SK-N-SH (cell line): Measurements from ENCODE around the gene FCER2. TPM values are rescaled to one million over a fixed set of nuclear protein-coding genes. Genes with fewer than 3 reads are reported as not detected.

Source experiments
- CTCF ChIA-PET: fragments of 300-600, 350-600 bp; formaldehyde crosslinking; extraction: SDS; loops from one replicate; lab custom pipeline; 2021; lab: Yijun Ruan, JAX
- POLR2A ChIA-PET: fragments of 350-600 bp; sonication (Branson Sonifier 250); formaldehyde crosslinking; extraction: SDS; loops from one replicate; lab custom pipeline; 2020; ENCODE audit warnings: antibody characterized with exemption, inconsistent platforms; lab: Yijun Ruan, JAX
- DNase-seq: peaks from one replicate; pipeline ENCODE4 v3.0.0; 2012
- H2AFZ ChIP-seq: fragments of 200-600 bp; sonication (generic); 2 replicates; pipeline ENCODE4 v1.8.1; 2016; ENCODE audit warnings: antibody characterized with exemption, mild to moderate bottlenecking, low read depth
- H3F3A ChIP-seq: fragments of 200-600 bp; sonication (generic); replicated peaks from 2 replicates; pipeline ENCODE3; 2016; ENCODE audit warnings: antibody characterized with exemption, mild to moderate bottlenecking; ENCODE audit not compliant: insufficient read depth
- H3K27ac ChIP-seq, 2 experiments: fragments of 200-500 bp in 1 of 2; fragments of 200-600 bp in 1 of 2; sonication (Bioruptor generic) in 1 of 2; sonication (generic), shearing (Covaris generic) in 1 of 2; 2 replicates each; pipeline versions ENCODE4 v1.5.1 to v1.6.1; 2014 to 2016; ENCODE audit warnings: low read depth in 2 of 2, inconsistent platforms in 1 of 2, low read length in 1 of 2, mild to moderate bottlenecking in 1 of 2, mixed read lengths in 1 of 2
- H3K27me3 ChIP-seq: fragments of 200-600 bp; sonication (generic), shearing (Covaris generic); 2 replicates; pipeline ENCODE4 v1.6.1; 2016; ENCODE audit warnings: mixed run types; ENCODE audit not compliant: insufficient read depth
- H3K36me3 ChIP-seq, 2 experiments: fragments of 200-500 bp in 1 of 2; fragments of 200-600 bp in 1 of 2; sonication (Bioruptor generic) in 1 of 2; sonication (generic) in 1 of 2; replicated peaks in 1 of 2; 2 replicates each; pipeline versions ENCODE3 to v1.5.1; 2014 to 2016; ENCODE audit warnings: low read length in 1 of 2, mild to moderate bottlenecking in 1 of 2; ENCODE audit not compliant: insufficient read depth in 2 of 2, control insufficient read depth in 1 of 2
- H3K4me1 ChIP-seq, 2 experiments: fragments of 200-500 bp in 1 of 2; fragments of 200-600 bp in 1 of 2; sonication (Bioruptor generic) in 1 of 2; sonication (generic), shearing (Covaris generic) in 1 of 2; 2 replicates each; pipeline versions ENCODE4 v1.5.1 to v1.6.1; 2014 to 2016; ENCODE audit warnings: low read depth in 1 of 2, low read length in 1 of 2, mixed run types in 1 of 2; ENCODE audit not compliant: insufficient read depth in 2 of 2, control insufficient read depth in 1 of 2
- H3K4me2 ChIP-seq: fragments of 200-600 bp; sonication (generic), shearing (Covaris generic); 2 replicates; pipeline ENCODE4 v1.6.1; 2017; ENCODE audit warnings: mixed run types
- H3K4me3 ChIP-seq, 2 experiments: fragments of 200-500 bp in 1 of 2; fragments of 200-600 bp in 1 of 2; sonication (Bioruptor generic) in 1 of 2; sonication (generic), shearing (Covaris generic) in 1 of 2; 2 replicates each; pipeline versions ENCODE4 v1.5.1 to v1.8.1; 2014 to 2016; ENCODE audit warnings: low read depth in 2 of 2, inconsistent platforms in 1 of 2, low read length in 1 of 2, mild to moderate bottlenecking in 1 of 2, mixed read lengths in 1 of 2, moderate library complexity in 1 of 2
- H3K79me2 ChIP-seq: fragments of 200-600 bp; sonication (generic); 2 replicates; pipeline ENCODE4 v1.8.1; 2017; ENCODE audit warnings: mild to moderate bottlenecking; ENCODE audit not compliant: insufficient read depth
- H3K9ac ChIP-seq: fragments of 200-600 bp; sonication (generic); 2 replicates; pipeline ENCODE4 v1.6.1; 2017; ENCODE audit warnings: mixed run types
- H3K9me2 ChIP-seq: fragments of 200-600 bp; sonication (generic); 2 replicates; pipeline ENCODE4 v1.6.1; 2017; ENCODE audit warnings: mixed run types
- H3K9me3 ChIP-seq: fragments of 200-600 bp; sonication (generic); 2 replicates; pipeline ENCODE4 v1.6.1; 2017; ENCODE audit warnings: mixed run types, mild to moderate bottlenecking, moderate library complexity
- H4K20me1 ChIP-seq: fragments of 200-600 bp; sonication (generic); 2 replicates; pipeline ENCODE4 v1.6.1; 2017; ENCODE audit warnings: mild to moderate bottlenecking, mixed run types; ENCODE audit not compliant: insufficient read depth
- CHD2 ChIP-seq: fragments of 150-350 bp; IDR thresholded peaks from 2 replicates; pipeline ENCODE4 v1.6.1; 2018; ENCODE audit warnings: low read length; ENCODE audit not compliant: partially characterized antibody
- EP300 ChIP-seq, 2 experiments: IDR thresholded peaks; 2 replicates each; pipeline versions ENCODE4 v1.4.0 to v1.6.1; 2012; ENCODE audit warnings: borderline replicate concordance in 1 of 2, low read depth in 1 of 2, low read length in 1 of 2
- EZH2phosphoT487 ChIP-seq: fragments of 200-600 bp; sonication (generic); IDR thresholded peaks from 2 replicates; pipeline ENCODE4 v1.6.1; 2017; ENCODE audit warnings: low read depth, mixed run types, mild to moderate bottlenecking, antibody characterized with exemption, moderate library complexity, borderline replicate concordance
- FOSL2 ChIP-seq: IDR thresholded peaks from 2 replicates; pipeline ENCODE4 v1.4.0; 2012; ENCODE audit warnings: low read depth, mild to moderate bottlenecking, moderate library complexity, borderline replicate concordance
- FOXM1 ChIP-seq: IDR thresholded peaks from 2 replicates; pipeline ENCODE4 v1.4.0; 2012; ENCODE audit warnings: low read depth, mild to moderate bottlenecking
- JUND ChIP-seq: IDR thresholded peaks from 2 replicates; pipeline ENCODE4 v1.4.0; 2012
- NFIC ChIP-seq: IDR thresholded peaks from 2 replicates; pipeline ENCODE4 v1.4.0; 2012; ENCODE audit warnings: borderline replicate concordance
- NRF1 ChIP-seq: IDR thresholded peaks from 2 replicates; pipeline ENCODE4 v1.6.1; 2012; ENCODE audit warnings: low read depth, mild to moderate bottlenecking, low read length
- POLR2AphosphoS5 ChIP-seq: IDR thresholded peaks from 2 replicates; pipeline ENCODE4 v1.6.1; 2012; ENCODE audit warnings: low read depth, low read length
- RAD21 ChIP-seq: IDR thresholded peaks from 2 replicates; pipeline ENCODE4 v1.6.1; 2012; ENCODE audit warnings: mild to moderate bottlenecking, low read length
- RFX5 ChIP-seq: IDR thresholded peaks from 2 replicates; pipeline ENCODE4 v1.6.1; 2012; ENCODE audit warnings: mild to moderate bottlenecking, improper control_type of control experiment, low read length
- RXRA ChIP-seq: IDR thresholded peaks from 2 replicates; pipeline ENCODE4 v1.4.0; 2012; ENCODE audit warnings: low read depth, mild to moderate bottlenecking, borderline replicate concordance
- SMC3 ChIP-seq: IDR thresholded peaks from 2 replicates; pipeline ENCODE4 v1.6.1; 2012; ENCODE audit warnings: low read depth, low read length, improper control_type of control experiment
- TCF12 ChIP-seq: IDR thresholded peaks from 2 replicates; pipeline ENCODE4 v1.4.0; 2012
- YY1 ChIP-seq: IDR thresholded peaks from 2 replicates; pipeline ENCODE4 v1.4.0; 2012; ENCODE audit warnings: low read depth, mild to moderate bottlenecking
- WGBS: methylation state at CpG from one replicate; pipeline ENCODE4 v1.1.6; 2017; ENCODE audit warnings: low lambda C conversion rate; 5-methylcytosine and 5-hydroxymethylcytosine counted together
- polyA plus RNA-seq, 3 experiments: library from polyadenylated mRNA; depleted of rRNA; stranded (reverse); fragments of >200 nt; gene quantifications; 2 replicates each; pipeline ENCODE4 v1.2.3, GENCODE V29; 2012
- TF ChIP-seq, protein P1 (sequence below): IDR thresholded peaks from 2 replicates; pipeline ENCODE4 v1.4.0; 2012; ENCODE audit warnings: low read depth, borderline replicate concordance
- TF ChIP-seq, protein P2 (sequence below): fragments of 200-600 bp; sonication (generic); IDR thresholded peaks from 2 replicates; pipeline ENCODE4 v1.6.1; 2017; ENCODE audit warnings: antibody characterized with exemption, mild to moderate bottlenecking, moderate library complexity
- TF ChIP-seq, protein P3 (sequence below): fragments of 150-350 bp; IDR thresholded peaks from 2 replicates; pipeline ENCODE4 v1.6.1; 2017; ENCODE audit warnings: antibody characterized with exemption, low read length, low read depth, borderline replicate concordance
- TF ChIP-seq, protein P4 (sequence below): fragments of 150-350 bp; IDR thresholded peaks from 2 replicates; pipeline ENCODE4 v1.6.1; 2016; ENCODE audit warnings: mild to moderate bottlenecking, low read depth, low read length
- TF ChIP-seq, protein P5 (sequence below): IDR thresholded peaks from 2 replicates; pipeline ENCODE4; 2012

FCER2 gene
- polyA plus RNA-seq, 1 of the 3 experiments (the other 2 are of a cell fraction): not detected

DNA sequence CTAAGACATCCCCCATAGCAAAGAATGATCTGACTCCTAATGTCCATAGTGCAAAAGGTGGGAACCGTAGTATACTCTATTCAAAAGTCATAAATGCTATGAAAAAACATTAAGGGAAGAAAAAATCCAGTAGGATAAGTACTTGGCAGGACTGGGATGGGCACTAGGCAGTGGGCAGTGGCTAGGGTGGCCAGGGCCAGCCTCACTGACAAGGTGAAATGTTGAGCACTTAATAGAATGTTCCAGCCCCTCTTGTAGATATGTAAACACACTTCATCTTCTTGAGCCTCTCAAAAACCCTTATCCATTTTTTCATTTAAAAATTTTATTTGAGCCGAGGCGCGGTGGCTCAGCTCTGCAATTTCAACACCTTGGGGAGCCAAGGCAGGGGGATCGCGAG is 31.4 kb upstream of the FCER2 start:
- Histone ChIP-seq H4K20me1 (no peaks in the 10 kb centered on the region), H3F3A (no peaks in the 10 kb centered on the region), H3K9ac (no peak overlapping the region), H2AFZ (no peak overlapping the region), H3K79me2 (no peaks in the 10 kb centered on the region), H3K4me3 (no peak overlapping the region), H3K27ac (no peak overlapping the region), H3K9me2 (no peaks in the 10 kb centered on the region), H3K9me3 (no peaks in the 10 kb centered on the region), H3K36me3 (no peaks in the 10 kb centered on the region), H3K27me3 (peaks cover 60% of the 10 kb centered on the region), H3K4me2 (no peak overlapping the region), H3K4me1 (no peaks in the 10 kb centered on the region)
- ChIA-PET CTCF (interaction anchor here (1.0 kb wide), 1 partner anchor 53 kb away, joined by 5 read pairs; the partner anchor contains the start of gene TRAPPC5), POLR2A (no interaction called here)
- 9% methylated on average over 6 of the region's 6 CpGs for WGBS
- TF ChIP-seq TCF12 (no peak), CHD2 (no peak), RAD21 (no peak), RFX5 (no peak), JUND (no peak), EP300 (IDR thresholded peaks at IDR 0.05; ENCODE audit: borderline replicate concordance in 1 of 2, low read depth in 1 of 2, low read length in 1 of 2) (no peak), FOSL2 (no peak)
- TF ChIP-seq, protein P1, sequence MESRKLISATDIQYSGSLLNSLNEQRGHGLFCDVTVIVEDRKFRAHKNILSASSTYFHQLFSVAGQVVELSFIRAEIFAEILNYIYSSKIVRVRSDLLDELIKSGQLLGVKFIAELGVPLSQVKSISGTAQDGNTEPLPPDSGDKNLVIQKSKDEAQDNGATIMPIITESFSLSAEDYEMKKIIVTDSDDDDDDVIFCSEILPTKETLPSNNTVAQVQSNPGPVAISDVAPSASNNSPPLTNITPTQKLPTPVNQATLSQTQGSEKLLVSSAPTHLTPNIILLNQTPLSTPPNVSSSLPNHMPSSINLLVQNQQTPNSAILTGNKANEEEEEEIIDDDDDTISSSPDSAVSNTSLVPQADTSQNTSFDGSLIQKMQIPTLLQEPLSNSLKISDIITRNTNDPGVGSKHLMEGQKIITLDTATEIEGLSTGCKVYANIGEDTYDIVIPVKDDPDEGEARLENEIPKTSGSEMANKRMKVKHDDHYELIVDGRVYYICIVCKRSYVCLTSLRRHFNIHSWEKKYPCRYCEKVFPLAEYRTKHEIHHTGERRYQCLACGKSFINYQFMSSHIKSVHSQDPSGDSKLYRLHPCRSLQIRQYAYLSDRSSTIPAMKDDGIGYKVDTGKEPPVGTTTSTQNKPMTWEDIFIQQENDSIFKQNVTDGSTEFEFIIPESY: no peak
- TF ChIP-seq, protein P2, sequence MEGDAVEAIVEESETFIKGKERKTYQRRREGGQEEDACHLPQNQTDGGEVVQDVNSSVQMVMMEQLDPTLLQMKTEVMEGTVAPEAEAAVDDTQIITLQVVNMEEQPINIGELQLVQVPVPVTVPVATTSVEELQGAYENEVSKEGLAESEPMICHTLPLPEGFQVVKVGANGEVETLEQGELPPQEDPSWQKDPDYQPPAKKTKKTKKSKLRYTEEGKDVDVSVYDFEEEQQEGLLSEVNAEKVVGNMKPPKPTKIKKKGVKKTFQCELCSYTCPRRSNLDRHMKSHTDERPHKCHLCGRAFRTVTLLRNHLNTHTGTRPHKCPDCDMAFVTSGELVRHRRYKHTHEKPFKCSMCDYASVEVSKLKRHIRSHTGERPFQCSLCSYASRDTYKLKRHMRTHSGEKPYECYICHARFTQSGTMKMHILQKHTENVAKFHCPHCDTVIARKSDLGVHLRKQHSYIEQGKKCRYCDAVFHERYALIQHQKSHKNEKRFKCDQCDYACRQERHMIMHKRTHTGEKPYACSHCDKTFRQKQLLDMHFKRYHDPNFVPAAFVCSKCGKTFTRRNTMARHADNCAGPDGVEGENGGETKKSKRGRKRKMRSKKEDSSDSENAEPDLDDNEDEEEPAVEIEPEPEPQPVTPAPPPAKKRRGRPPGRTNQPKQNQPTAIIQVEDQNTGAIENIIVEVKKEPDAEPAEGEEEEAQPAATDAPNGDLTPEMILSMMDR: no peak
- TF ChIP-seq, protein P3, sequence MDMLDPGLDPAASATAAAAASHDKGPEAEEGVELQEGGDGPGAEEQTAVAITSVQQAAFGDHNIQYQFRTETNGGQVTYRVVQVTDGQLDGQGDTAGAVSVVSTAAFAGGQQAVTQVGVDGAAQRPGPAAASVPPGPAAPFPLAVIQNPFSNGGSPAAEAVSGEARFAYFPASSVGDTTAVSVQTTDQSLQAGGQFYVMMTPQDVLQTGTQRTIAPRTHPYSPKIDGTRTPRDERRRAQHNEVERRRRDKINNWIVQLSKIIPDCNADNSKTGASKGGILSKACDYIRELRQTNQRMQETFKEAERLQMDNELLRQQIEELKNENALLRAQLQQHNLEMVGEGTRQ: no peak
- DNase-seq: no peak

DNA sequence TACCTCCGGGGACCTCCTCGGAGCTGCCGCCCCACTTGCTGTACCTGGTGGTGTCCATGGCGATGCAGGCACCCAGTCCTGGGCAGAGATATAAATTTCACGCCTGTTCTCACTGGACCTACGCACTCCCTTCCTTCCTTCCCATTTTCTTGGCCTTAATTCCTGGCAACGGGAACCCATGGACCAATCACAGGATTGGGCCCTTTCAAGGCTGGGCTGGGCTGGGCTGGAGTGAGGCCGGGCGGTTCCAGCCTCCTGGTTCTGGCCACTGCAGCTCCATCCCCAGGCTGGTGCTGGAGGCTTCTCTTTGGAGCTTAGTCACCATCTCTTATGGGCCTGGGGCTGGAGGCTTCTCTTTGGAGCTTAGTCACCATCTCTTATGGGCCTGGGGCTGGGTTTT is 30.1 kb upstream of the FCER2 start, which contains the start of gene CLEC4G:
TSS of gene CLEC4G (minus strand) at position 66 of the 400 bp plus-strand sequence. CDS start at position 58, 8 bp downstream.
- 8% methylated on average over 9 of the region's 9 CpGs for WGBS
- no peaks in the 10 kb centered on the region for H4K20me1 ChIP-seq
- ChIA-PET CTCF (no interaction called here), POLR2A (no interaction called here)
- no peaks in the 10 kb centered on the region for H3K9me3 ChIP-seq
- no peaks in the 10 kb centered on the region for H3K36me3 ChIP-seq
- H3K4me1 ChIP-seq: no peaks in the 10 kb centered on the region
- H3K79me2 ChIP-seq: no peaks in the 10 kb centered on the region
- TF ChIP-seq YY1: no peak
- TF ChIP-seq NFIC: no peak
- TF ChIP-seq TCF12: no peak
- TF ChIP-seq EZH2phosphoT487: no peak
- TF ChIP-seq SMC3: no peak
- TF ChIP-seq POLR2AphosphoS5: no peak
- no peak for TF ChIP-seq FOXM1
- no peak for TF ChIP-seq RFX5
- TF ChIP-seq, protein P4, sequence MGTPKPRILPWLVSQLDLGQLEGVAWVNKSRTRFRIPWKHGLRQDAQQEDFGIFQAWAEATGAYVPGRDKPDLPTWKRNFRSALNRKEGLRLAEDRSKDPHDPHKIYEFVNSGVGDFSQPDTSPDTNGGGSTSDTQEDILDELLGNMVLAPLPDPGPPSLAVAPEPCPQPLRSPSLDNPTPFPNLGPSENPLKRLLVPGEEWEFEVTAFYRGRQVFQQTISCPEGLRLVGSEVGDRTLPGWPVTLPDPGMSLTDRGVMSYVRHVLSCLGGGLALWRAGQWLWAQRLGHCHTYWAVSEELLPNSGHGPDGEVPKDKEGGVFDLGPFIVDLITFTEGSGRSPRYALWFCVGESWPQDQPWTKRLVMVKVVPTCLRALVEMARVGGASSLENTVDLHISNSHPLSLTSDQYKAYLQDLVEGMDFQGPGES: no peak
- no peak for TF ChIP-seq RXRA
- no peak for TF ChIP-seq NRF1
- TF ChIP-seq, protein P5, sequence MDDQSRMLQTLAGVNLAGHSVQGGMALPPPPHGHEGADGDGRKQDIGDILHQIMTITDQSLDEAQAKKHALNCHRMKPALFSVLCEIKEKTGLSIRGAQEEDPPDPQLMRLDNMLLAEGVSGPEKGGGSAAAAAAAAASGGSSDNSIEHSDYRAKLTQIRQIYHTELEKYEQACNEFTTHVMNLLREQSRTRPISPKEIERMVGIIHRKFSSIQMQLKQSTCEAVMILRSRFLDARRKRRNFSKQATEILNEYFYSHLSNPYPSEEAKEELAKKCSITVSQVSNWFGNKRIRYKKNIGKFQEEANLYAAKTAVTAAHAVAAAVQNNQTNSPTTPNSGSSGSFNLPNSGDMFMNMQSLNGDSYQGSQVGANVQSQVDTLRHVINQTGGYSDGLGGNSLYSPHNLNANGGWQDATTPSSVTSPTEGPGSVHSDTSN: no peak
- DNase-seq: no peak
- no peak within 1 kb of the TSS for H3K4me2 ChIP-seq
- no peak within 1 kb of the TSS for H2AFZ ChIP-seq
- H3K9me2 ChIP-seq: no peaks in the 10 kb centered on the region
- H3K27ac ChIP-seq: no peak within 1 kb of the TSS
- H3K27me3 ChIP-seq: peaks cover 59% of the 10 kb centered on the region
- H3K4me3 ChIP-seq: no peak within 1 kb of the TSS
- no peaks in the 10 kb centered on the region for H3F3A ChIP-seq
- H3K9ac ChIP-seq: no peak within 1 kb of the TSS
